H9 (cell line): ENCODE results near the gene CAPN3. TPM values are rescaled to one million over a fixed set of nuclear protein-coding genes. Genes with fewer than 3 reads are reported as not detected.
"Not testable (repeated sequence)": the region's sequence is repeated elsewhere in the genome, so short reads cannot be mapped to it uniquely, and the experiment has no call there.

Experiments used
- DNase-seq: peaks from one replicate; pipeline ENCODE4 v3.0.0-alpha.2; 2017
- H2AFZ ChIP-seq: one replicate; pipeline ENCODE4 v1.6.1; 2013; ENCODE audit warnings: mild to moderate bottlenecking, low read length, control low read depth, moderate library complexity
- H2AK5ac ChIP-seq: 2 replicates; pipeline ENCODE4 v1.6.1; 2013; ENCODE audit warnings: low read length, control low read depth, mixed read lengths; ENCODE audit not compliant: insufficient read length
- H2BK120ac ChIP-seq: one replicate; pipeline ENCODE4 v1.6.1; 2013; ENCODE audit warnings: low read depth, mild to moderate bottlenecking, low read length, control low read depth, inconsistent platforms; ENCODE audit not compliant: poor library complexity, severe bottlenecking
- H2BK12ac ChIP-seq: 2 replicates; pipeline ENCODE4 v1.6.1; 2013; ENCODE audit warnings: low read length, control low read depth, mixed read lengths, low read depth; ENCODE audit not compliant: insufficient read length
- H2BK15ac ChIP-seq: 2 replicates; pipeline ENCODE4 v1.6.1; 2013; ENCODE audit warnings: low read depth, low read length, control low read depth
- H2BK20ac ChIP-seq: one replicate; pipeline ENCODE4 v1.6.1; 2013; ENCODE audit warnings: low read depth, mild to moderate bottlenecking, low read length, control low read depth, inconsistent platforms; ENCODE audit not compliant: poor library complexity, severe bottlenecking
- H2BK5ac ChIP-seq: 2 replicates; pipeline ENCODE4 v1.6.1; 2013; ENCODE audit warnings: low read length, control low read depth, mixed read lengths; ENCODE audit not compliant: insufficient read length
- H3K14ac ChIP-seq: 2 replicates; pipeline ENCODE4 v1.6.1; 2013; ENCODE audit warnings: low read length, control low read depth; ENCODE audit not compliant: insufficient read depth
- H3K18ac ChIP-seq: 2 replicates; pipeline ENCODE4 v1.6.1; 2013; ENCODE audit warnings: low read depth, mild to moderate bottlenecking, mixed read lengths, low read length, control low read depth; ENCODE audit not compliant: insufficient read length
- H3K23ac ChIP-seq: 2 replicates; pipeline ENCODE4 v1.6.1; 2013; ENCODE audit warnings: low read length, control low read depth, mixed read lengths, low read depth; ENCODE audit not compliant: insufficient read length
- H3K23me2 ChIP-seq: 2 replicates; pipeline ENCODE4 v1.6.1; 2013; ENCODE audit warnings: low read depth, mild to moderate bottlenecking, mixed read lengths, low read length, control low read depth; ENCODE audit not compliant: insufficient read length, poor library complexity, severe bottlenecking
- H3K27ac ChIP-seq: 2 replicates; pipeline ENCODE4 v1.5.1; 2013; ENCODE audit warnings: low read length, control low read depth, mixed read lengths, low read depth; ENCODE audit not compliant: insufficient read length
- H3K27me3 ChIP-seq: 2 replicates; pipeline ENCODE4 v1.6.1; 2013; ENCODE audit warnings: low read length, control low read depth, inconsistent platforms; ENCODE audit not compliant: insufficient read depth
- H3K4ac ChIP-seq: 2 replicates; pipeline ENCODE4 v1.6.1; 2013; ENCODE audit warnings: low read depth, mild to moderate bottlenecking, control low read depth, inconsistent platforms, low read length, moderate library complexity
- H3K4me1 ChIP-seq: 2 replicates; pipeline ENCODE4 v1.6.1; 2013; ENCODE audit warnings: low read length, control low read depth, inconsistent platforms; ENCODE audit not compliant: insufficient read depth
- H3K4me2 ChIP-seq: 2 replicates; pipeline ENCODE4 v1.6.1; 2013; ENCODE audit warnings: low read length, control low read depth, mixed read lengths; ENCODE audit not compliant: insufficient read length, insufficient read depth
- H3K56ac ChIP-seq: 2 replicates; pipeline ENCODE4 v1.6.1; 2013; ENCODE audit warnings: low read depth, mild to moderate bottlenecking, mixed read lengths, low read length, control low read depth; ENCODE audit not compliant: insufficient read length
- H3K79me1 ChIP-seq: 2 replicates; pipeline ENCODE4 v1.6.1; 2013; ENCODE audit warnings: low read depth, mild to moderate bottlenecking, moderate library complexity, low read length, control low read depth, inconsistent platforms; ENCODE audit not compliant: insufficient read depth, poor library complexity, severe bottlenecking
- H3K79me2 ChIP-seq: 2 replicates; pipeline ENCODE4 v1.6.1; 2013; ENCODE audit warnings: low read length, control low read depth, inconsistent platforms; ENCODE audit not compliant: insufficient read depth
- H3K9ac ChIP-seq: 2 replicates; pipeline ENCODE4 v1.6.1; 2013; ENCODE audit warnings: low read length, control low read depth, mixed read lengths; ENCODE audit not compliant: insufficient read length; ENCODE audit errors: extremely low read depth
- H3K9me3 ChIP-seq: one replicate; pipeline ENCODE4 v1.6.1; 2013; ENCODE audit warnings: low read depth, low read length, inconsistent platforms; ENCODE audit not compliant: control insufficient read depth
- H3T11ph ChIP-seq: one replicate; pipeline ENCODE4 v1.6.1; 2013; ENCODE audit warnings: mild to moderate bottlenecking, low read length, control low read depth, inconsistent platforms
- H4K20me1 ChIP-seq: one replicate; pipeline ENCODE4 v1.6.1; 2013; ENCODE audit not compliant: control insufficient read depth, insufficient read length, insufficient read depth
- H4K5ac ChIP-seq: 2 replicates; pipeline ENCODE4 v1.6.1; 2013; ENCODE audit warnings: low read depth, mild to moderate bottlenecking, mixed read lengths, low read length, control low read depth; ENCODE audit not compliant: insufficient read length
- H4K8ac ChIP-seq: replicated peaks from 2 replicates; pipeline ENCODE4 v1.6.1; 2013; ENCODE audit warnings: low read length, control low read depth, mixed read lengths, low read depth; ENCODE audit not compliant: insufficient read length
- H4K91ac ChIP-seq: 2 replicates; pipeline ENCODE4 v1.6.1; 2013; ENCODE audit warnings: low read depth, mild to moderate bottlenecking, moderate library complexity, mixed read lengths, low read length, control low read depth; ENCODE audit not compliant: insufficient read length
- H3K27ac Mint-ChIP-seq, 3 experiments: 2 replicates in 2 of 3; 3 replicates in 1 of 3; pipeline ENCODE4 v1.8.0; 2020 to 2021; ENCODE audit warnings: mixed read lengths in 3 of 3, mild to moderate bottlenecking in 1 of 3, moderate library complexity in 1 of 3
- H3K27me3 Mint-ChIP-seq: 2 replicates; pipeline ENCODE4 v1.8.0; 2021; ENCODE audit warnings: low read depth, mild to moderate bottlenecking, moderate library complexity, mixed read lengths
- H3K36me3 Mint-ChIP-seq, 3 experiments: 2 replicates in 2 of 3; 3 replicates in 1 of 3; pipeline ENCODE4 v1.8.0; 2020 to 2021; ENCODE audit warnings: low read depth in 3 of 3, mixed read lengths in 3 of 3; ENCODE audit not compliant: insufficient read depth in 1 of 3
- H3K4me1 Mint-ChIP-seq, 2 experiments: 2 replicates each; pipeline ENCODE4 v1.8.0; 2020; ENCODE audit warnings: mixed read lengths in 2 of 2
- H3K4me3 Mint-ChIP-seq, 2 experiments: 2 replicates in 1 of 2; 3 replicates in 1 of 2; pipeline ENCODE4 v1.8.0; 2020 to 2021; ENCODE audit warnings: mild to moderate bottlenecking in 2 of 2, mixed read lengths in 2 of 2, moderate library complexity in 1 of 2
- H3K9me3 Mint-ChIP-seq, 2 experiments: 2 replicates in 1 of 2; 3 replicates in 1 of 2; pipeline ENCODE4 v1.8.0; 2020; ENCODE audit warnings: mild to moderate bottlenecking in 2 of 2, mixed read lengths in 2 of 2, moderate library complexity in 1 of 2
- WGBS: extraction: QIAGEN DNeasy Blood & Tissue Kit; methylation state at CpG from one replicate; pipeline ENCODE4 v1.1.7; 2013; ENCODE audit warnings: missing lambda C conversion rate, low lambda C conversion rate, mixed read lengths; ENCODE audit not compliant: insufficient read length; ENCODE audit errors: extremely low coverage; 5-methylcytosine and 5-hydroxymethylcytosine counted together
- total RNA-seq: library from RNA; stranded (reverse); gene quantifications from 2 replicates; pipeline ENCODE4 v1.2.1, GENCODE V29; 2021

Gene CAPN3
- total RNA-seq, 1 experiment from 2014 or later: 0.31 TPM

DNA sequence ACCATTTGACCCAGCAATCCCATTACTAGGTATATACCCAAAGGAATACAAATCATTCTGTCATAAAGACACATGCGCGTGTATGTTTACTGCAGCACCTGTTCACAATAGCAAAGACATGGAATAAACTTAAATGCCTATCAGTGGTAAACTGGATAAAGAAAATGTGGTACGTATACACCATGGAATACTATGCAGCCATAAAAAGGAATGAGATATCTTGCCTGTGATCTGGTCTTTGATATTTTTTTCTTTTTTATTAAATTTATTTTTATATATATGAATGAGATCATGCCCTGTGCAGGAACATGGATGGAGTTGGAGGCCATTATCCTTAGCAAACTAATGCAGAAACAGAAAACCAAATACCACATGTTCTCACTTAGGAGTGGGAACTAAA is 22.2 kb upstream of the CAPN3 start:
- not testable (repeated sequence) for H3K4me2 ChIP-seq, DNase-seq, H3K4ac ChIP-seq, H3K23me2 ChIP-seq, H3K27ac ChIP-seq, H4K20me1 ChIP-seq, H3K27me3 ChIP-seq, H3K79me2 ChIP-seq, H2AK5ac ChIP-seq, H4K5ac ChIP-seq, H3K18ac ChIP-seq, H3K9ac ChIP-seq, H4K91ac ChIP-seq, H3K4me1 ChIP-seq, H2BK12ac ChIP-seq, H2BK20ac ChIP-seq, H3T11ph ChIP-seq, H2AFZ ChIP-seq, H3K14ac ChIP-seq, H2BK120ac ChIP-seq, H3K4me3 Mint-ChIP-seq, H4K8ac ChIP-seq, H3K27me3 Mint-ChIP-seq, H3K23ac ChIP-seq, H3K27ac Mint-ChIP-seq, H3K56ac ChIP-seq, H2BK15ac ChIP-seq, H3K79me1 ChIP-seq, H3K9me3 ChIP-seq, H3K4me1 Mint-ChIP-seq, H2BK5ac ChIP-seq
- peaks cover 7 to 19% (median 11%) of the 10 kb centered on the region in 3 experiments for H3K36me3 Mint-ChIP-seq
- WGBS: no CpG with 5 or more reads among the region's 3 CpGs
- H3K9me3 Mint-ChIP-seq: peaks cover 9 to 17% of the 10 kb centered on the region in 2 experiments
